Naive B cell (primary cell): ENCODE data around the gene HSPA13. TPM values are rescaled to one million over a fixed set of nuclear protein-coding genes. Genes with fewer than 3 reads are reported as not detected.
"Not testable (repeated sequence)": the region's sequence is repeated elsewhere in the genome, so short reads cannot be mapped to it uniquely, and the experiment has no call there.

ENCODE experiments used
- ATAC-seq, 2 donors: fragments of 150-1000 bp; cut with Tn5 transposase; 2 replicates each; pipeline ENCODE4 v1.10.0; 2021; ENCODE audit warnings: low read depth in 2 of 2, mild to moderate bottlenecking in 2 of 2, moderate library complexity in 2 of 2
- DNase-seq: peaks from one replicate; pipeline ENCODE4 v3.0.0; 2022
- H3K27ac Mint-ChIP-seq, 6 donors: one replicate each; pipeline ENCODE4 v1.8.0; 2020 to 2022; ENCODE audit warnings: mild to moderate bottlenecking in 6 of 6, mixed read lengths in 6 of 6, moderate library complexity in 5 of 6, inconsistent platforms in 2 of 6
- H3K27me3 Mint-ChIP-seq, 3 donors: one replicate each; pipeline ENCODE4 v1.8.0; 2021 to 2022; ENCODE audit warnings: mixed read lengths in 3 of 3, mild to moderate bottlenecking in 1 of 3
- H3K36me3 Mint-ChIP-seq, 2 donors: one replicate each; pipeline ENCODE4 v1.8.0; 2020 to 2022; ENCODE audit warnings: mixed read lengths in 2 of 2, inconsistent platforms in 1 of 2, mild to moderate bottlenecking in 1 of 2
- H3K4me1 Mint-ChIP-seq, 3 donors: one replicate each; pipeline ENCODE4 v1.8.0; 2020 to 2022; ENCODE audit warnings: mixed read lengths in 3 of 3, inconsistent platforms in 1 of 3, mild to moderate bottlenecking in 1 of 3, moderate library complexity in 1 of 3
- H3K4me3 Mint-ChIP-seq, 8 donors: one replicate each; pipeline ENCODE4 v1.8.0; 2020 to 2022; ENCODE audit warnings: mild to moderate bottlenecking in 8 of 8, mixed read lengths in 8 of 8, moderate library complexity in 8 of 8, inconsistent platforms in 2 of 8
- H3K9me3 Mint-ChIP-seq, 7 donors: one replicate each; pipeline ENCODE4 v1.8.0; 2020 to 2022; ENCODE audit warnings: mixed read lengths in 7 of 7, mild to moderate bottlenecking in 5 of 7, inconsistent platforms in 2 of 7, moderate library complexity in 1 of 7
- polyA plus RNA-seq, 6 donors: library from polyadenylated mRNA; unstranded; fragments of 300-500 nt; fragmentation: Illumina TruSeq; gene quantifications; one replicate each; pipeline ENCODE4 v1.2.3, GENCODE V29; 2021; ENCODE audit warnings: low read depth in 6 of 6

HSPA13 gene
- polyA plus RNA-seq, 6 donors from 2014 or later = 9.1 to 24.1 (median 11.7) TPM

GRCh38 chr21:14366998-14367397 is 15.9 kb downstream of the HSPA13 start:
- H3K27ac Mint-ChIP-seq = no peak overlapping the region
- no peaks in the 10 kb centered on the region for H3K36me3 Mint-ChIP-seq
- no peak for ATAC-seq
- peaks cover 5 to 8% (median 7%) of the 10 kb centered on the region in 3 donors for H3K27me3 Mint-ChIP-seq
- H3K9me3 Mint-ChIP-seq = no peaks in the 10 kb centered on the region
- H3K4me1 Mint-ChIP-seq = no peaks in the 10 kb centered on the region
- no peak for DNase-seq
- no peak overlapping the region for H3K4me3 Mint-ChIP-seq

- H3K27ac Mint-ChIP-seq = no peak overlapping the region
- no peaks in the 10 kb centered on the region for H3K36me3 Mint-ChIP-seq
- peaks cover 7 to 23% (median 17%) of the 10 kb centered on the region in 3 donors for H3K27me3 Mint-ChIP-seq
- DNase-seq (no peak), ATAC-seq (no peak)
- no peaks in the 10 kb centered on the region for H3K4me1 Mint-ChIP-seq
- no peak overlapping the region for H3K4me3 Mint-ChIP-seq
- peaks cover 0 to 1% (median 0%) of the 10 kb centered on the region in 7 donors for H3K9me3 Mint-ChIP-seq
Measured at GRCh38 chr21:14361958-14362357, 21.0 kb downstream of the HSPA13 start.

DNA sequence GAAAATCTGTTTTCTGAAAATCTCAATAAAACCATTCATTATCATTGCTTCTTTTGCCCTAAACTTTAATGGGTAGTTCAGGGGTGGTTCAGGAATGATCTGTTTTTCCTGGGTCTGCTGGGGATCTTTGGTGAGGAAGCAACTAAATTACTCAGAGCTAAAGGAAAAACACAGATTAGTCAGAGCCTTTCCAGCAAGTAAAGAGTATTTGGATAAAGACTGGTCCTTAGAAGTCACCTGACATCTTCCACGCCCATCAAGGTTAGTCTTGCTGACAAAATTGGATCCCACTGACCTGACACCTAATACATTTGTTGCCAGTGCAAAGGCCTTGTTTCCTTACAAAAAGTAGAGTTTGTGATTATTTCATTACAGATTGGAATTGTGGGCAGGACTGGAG is 24.2 kb downstream of the HSPA13 start:
- ATAC-seq (no peak), DNase-seq (no peak)
- H3K36me3 Mint-ChIP-seq = no peaks in the 10 kb centered on the region
- H3K4me1 Mint-ChIP-seq = no peaks in the 10 kb centered on the region
- H3K4me3 Mint-ChIP-seq = no peak overlapping the region
- peaks cover 15 to 37% (median 26%) of the 10 kb centered on the region in 3 donors for H3K27me3 Mint-ChIP-seq
- H3K27ac Mint-ChIP-seq = no peak overlapping the region
- H3K9me3 Mint-ChIP-seq = peaks cover 0 to 1% (median 0%) of the 10 kb centered on the region in 7 donors

- H3K9me3 Mint-ChIP-seq = peaks cover 0 to 1% (median 0%) of the 10 kb centered on the region in 7 donors
- H3K4me3 Mint-ChIP-seq = no peak overlapping the region
- H3K27me3 Mint-ChIP-seq = peaks cover 16 to 33% (median 18%) of the 10 kb centered on the region in 3 donors
- no peaks in the 10 kb centered on the region for H3K36me3 Mint-ChIP-seq
- no peak for DNase-seq
- H3K27ac Mint-ChIP-seq = no peak overlapping the region
- H3K4me1 Mint-ChIP-seq = no peaks in the 10 kb centered on the region
- ATAC-seq = no peak
Measured at GRCh38 chr21:14356746-14357145, 26.2 kb downstream of the HSPA13 start.

DNA sequence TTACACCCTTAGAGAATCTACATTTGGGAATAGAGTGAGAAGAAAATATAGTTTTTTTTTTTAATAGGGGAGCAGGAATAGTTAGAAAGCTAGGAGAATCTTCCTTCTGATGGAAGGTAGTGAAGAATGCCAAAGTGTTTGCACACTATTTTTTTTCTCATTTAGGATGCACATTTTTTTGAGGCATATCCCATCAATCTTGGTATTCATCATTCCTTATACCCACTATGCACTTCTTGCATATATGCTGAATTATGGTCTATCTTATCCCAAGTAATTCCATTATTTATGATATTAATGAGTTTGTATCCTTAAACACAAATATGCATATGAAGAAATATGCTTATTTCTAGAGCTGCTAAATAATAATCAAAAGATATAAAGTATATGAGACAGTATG is 28.4 kb downstream of the HSPA13 start:
- Mint-ChIP-seq H3K9me3 (peaks cover 0 to 1% (median 0%) of the 10 kb centered on the region in 7 donors), H3K4me3 (no peak overlapping the region), H3K27ac (no peak overlapping the region), H3K36me3 (no peaks in the 10 kb centered on the region), H3K27me3 (peaks cover 12 to 25% (median 16%) of the 10 kb centered on the region in 3 donors), H3K4me1 (no peaks in the 10 kb centered on the region)
- ATAC-seq = no peak
- DNase-seq = no peak

- Mint-ChIP-seq H3K4me1 (no peaks in the 10 kb centered on the region), H3K27ac (no peak overlapping the region), H3K9me3 (peaks cover 0 to 1% (median 0%) of the 10 kb centered on the region in 7 donors), H3K36me3 (no peaks in the 10 kb centered on the region), H3K27me3 (peaks cover 12 to 25% (median 16%) of the 10 kb centered on the region in 3 donors), H3K4me3 (no peak overlapping the region)
- DNase-seq (no peak), ATAC-seq (no peak)
Measured at GRCh38 chr21:14353726-14354125, 29.2 kb downstream of the HSPA13 start.

DNA sequence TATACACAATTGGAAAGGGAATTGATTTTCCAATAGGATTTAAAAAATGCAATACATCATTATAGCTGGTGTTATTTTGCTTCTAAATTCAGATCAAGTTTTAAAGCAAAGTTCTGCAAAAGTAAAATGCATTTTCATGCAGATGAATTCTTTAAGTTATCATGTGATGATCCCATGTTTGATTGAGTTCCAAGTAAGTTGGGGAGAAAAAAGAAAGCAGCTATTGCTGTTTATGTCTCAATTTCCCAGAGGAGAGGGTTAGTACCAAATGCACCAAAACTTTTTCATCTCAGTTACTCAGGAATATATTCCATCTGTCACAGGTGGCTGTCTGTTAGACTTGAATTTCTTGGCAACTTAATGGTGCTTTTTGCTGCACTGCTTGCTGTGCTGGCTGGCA is 29.7 kb downstream of the HSPA13 start:
- DNase-seq (no peak), ATAC-seq (no peak)
- peaks cover 12 to 25% (median 16%) of the 10 kb centered on the region in 3 donors for H3K27me3 Mint-ChIP-seq
- H3K36me3 Mint-ChIP-seq = no peaks in the 10 kb centered on the region
- H3K4me3 Mint-ChIP-seq = no peak overlapping the region
- no peak overlapping the region for H3K27ac Mint-ChIP-seq
- H3K9me3 Mint-ChIP-seq = peaks cover 0 to 1% (median 0%) of the 10 kb centered on the region in 7 donors
- no peaks in the 10 kb centered on the region for H3K4me1 Mint-ChIP-seq

DNA sequence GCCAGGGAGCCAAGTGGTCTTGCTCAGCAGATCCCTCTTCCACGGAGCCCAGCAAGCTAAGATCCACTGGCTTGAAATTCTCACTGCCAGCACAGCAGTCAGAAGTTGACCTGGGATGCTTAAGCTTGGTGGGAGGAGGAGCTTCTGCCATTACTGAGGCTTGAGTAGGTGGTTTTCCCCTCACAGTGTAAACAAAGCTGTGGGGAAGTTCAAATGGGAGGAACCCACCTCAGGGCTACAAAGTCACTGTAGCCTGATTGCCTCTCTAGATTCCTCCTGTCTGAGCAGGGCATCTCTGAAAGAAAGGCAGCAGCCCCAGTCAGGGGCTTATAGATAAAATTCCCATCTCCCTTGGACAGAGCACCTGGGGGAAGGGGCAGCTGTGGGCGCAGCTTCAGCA is 55.6 kb downstream of the HSPA13 start:
- H3K4me1 Mint-ChIP-seq, ATAC-seq, DNase-seq, H3K4me3 Mint-ChIP-seq, H3K27ac Mint-ChIP-seq: not testable (repeated sequence)
- Mint-ChIP-seq H3K36me3 (peaks cover 0 to 15% of the 10 kb centered on the region in 2 donors), H3K27me3 (peaks cover 7 to 51% (median 32%) of the 10 kb centered on the region in 3 donors), H3K9me3 (peaks cover 4 to 16% (median 12%) of the 10 kb centered on the region in 7 donors)

DNA sequence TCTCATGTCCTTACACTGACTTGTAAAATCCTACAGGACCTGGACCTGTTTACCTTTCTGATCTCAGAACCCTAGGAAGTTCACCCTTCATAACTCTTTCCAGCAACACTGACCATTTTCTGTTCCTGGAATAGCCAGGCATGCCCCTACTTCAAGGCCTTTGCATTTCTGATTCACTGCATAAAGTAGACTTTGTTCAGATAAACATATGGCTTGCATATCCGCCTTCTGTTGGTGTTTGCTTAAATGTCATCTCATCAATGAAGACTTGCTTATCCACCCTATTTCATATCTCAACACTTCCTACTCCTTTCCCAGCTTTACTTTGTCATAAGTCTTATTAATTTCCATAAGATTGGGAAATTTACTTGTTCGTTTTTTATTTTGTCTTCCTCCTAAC is 57.4 kb downstream of the HSPA13 start:
- peaks cover 0 to 4% (median 0%) of the 10 kb centered on the region in 3 donors for H3K4me1 Mint-ChIP-seq
- H3K4me3 Mint-ChIP-seq = no peak overlapping the region
- peak overlapping the region in 1 of 6 donors; percentile 11 for H3K27ac Mint-ChIP-seq
- H3K27me3 Mint-ChIP-seq = peaks cover 11 to 56% (median 32%) of the 10 kb centered on the region in 3 donors
- peaks cover 0 to 15% of the 10 kb centered on the region in 2 donors for H3K36me3 Mint-ChIP-seq
- ATAC-seq (no peak), DNase-seq (no peak)
- peaks cover 4 to 15% (median 11%) of the 10 kb centered on the region in 7 donors for H3K9me3 Mint-ChIP-seq

Other genes with a start within 250 kb of the HSPA13 start
- gene LIPI, start 172.2 kb downstream of the HSPA13 start, polyA plus RNA-seq = not detected
- gene RBM11, start 167.0 kb downstream of the HSPA13 start, polyA plus RNA-seq = 1 to 10 TPM; 1.8 to 5.7 (median 3.4) TPM
- 10 to 100 TPM in 2 of 6 donors, 1 to 10 TPM in 4; 4.0 to 19.6 (median 6.0) TPM for gene SAMSN1, start 163.2 kb upstream of the HSPA13 start, polyA plus RNA-seq